Activated CD4-positive, alpha-beta memory T cell treated with anti-CD3 and anti-CD28 coated beads for 36 hours (primary cell): ENCODE data around the gene ROR2. TPM values are rescaled to one million over a fixed set of nuclear protein-coding genes. Genes with fewer than 3 reads are reported as not detected.

Experiments used
- CTCF ChIA-PET: fragments of 350-600 bp; sonication (Branson Sonifier 250); formaldehyde crosslinking; loops from one replicate; lab custom pipeline; 2021; ENCODE audit warnings: antibody characterized with exemption, inconsistent platforms; lab: Charles Lee
- POLR2A ChIA-PET: fragments of 350-600 bp; sonication (Branson Sonifier 250); formaldehyde crosslinking; loops from one replicate; lab custom pipeline; 2021; ENCODE audit warnings: antibody characterized with exemption; lab: Charles Lee
- DNase-seq: peaks from one replicate; pipeline ENCODE4 v3.0.0-alpha.2; 2020
- H3K27ac Mint-ChIP-seq: one replicate; pipeline ENCODE4 v1.8.0; 2021; ENCODE audit warnings: mixed read lengths
- H3K27me3 Mint-ChIP-seq: one replicate; pipeline ENCODE4 v1.8.0; 2021; ENCODE audit warnings: mixed read lengths
- H3K36me3 Mint-ChIP-seq: one replicate; pipeline ENCODE4 v1.8.0; 2021; ENCODE audit warnings: mixed read lengths
- H3K4me1 Mint-ChIP-seq: one replicate; pipeline ENCODE4 v1.8.0; 2021; ENCODE audit warnings: low read depth, mixed read lengths
- H3K4me3 Mint-ChIP-seq: one replicate; pipeline ENCODE4 v1.8.0; 2021; ENCODE audit warnings: mild to moderate bottlenecking, mixed read lengths
- H3K9me3 Mint-ChIP-seq: one replicate; pipeline ENCODE4 v1.8.0; 2021; ENCODE audit warnings: mixed read lengths
- intact Hi-C: fragments of 100-400 bp; cut with micrococcal nuclease; formaldehyde crosslinking; loops from one replicate; pipeline ENCODE4 v1.15.1; 2023
- total RNA-seq, 2 experiments: library from RNA; stranded (reverse); gene quantifications; one replicate each; pipeline ENCODE4 v1.2.3, GENCODE V29; 2021

Gene ROR2
- total RNA-seq, 2 experiments from 2014 or later: 0.05 to 0.31 TPM

DNA sequence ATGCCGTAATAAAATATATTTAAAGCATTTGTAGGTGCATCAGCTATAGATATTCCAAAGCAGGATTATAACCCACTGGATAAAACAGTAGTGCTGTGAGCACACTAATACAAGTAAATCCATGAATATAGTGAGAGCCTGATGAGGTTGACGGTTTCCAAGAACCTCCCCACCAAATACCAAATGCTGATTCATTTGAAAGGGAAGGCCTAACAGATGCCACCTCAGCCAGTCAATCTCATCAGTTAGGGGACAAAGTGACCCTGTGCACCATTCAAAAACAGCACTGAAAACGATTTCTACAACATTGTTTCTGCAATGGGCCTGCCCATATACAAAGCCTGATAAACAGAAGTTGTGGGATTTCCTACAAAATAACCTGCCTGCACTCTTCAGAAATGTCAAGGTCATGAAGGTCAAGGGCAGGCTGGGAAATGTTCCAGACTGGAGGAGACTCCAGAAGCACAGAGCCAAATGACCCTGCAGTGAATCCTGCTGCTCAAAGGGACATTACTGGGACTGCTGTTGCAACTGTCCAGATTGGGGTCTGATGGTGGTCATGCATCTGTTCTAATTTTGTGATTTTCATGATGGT, 69.6 kb downstream of the ROR2 start:
- no peaks in the 10 kb centered on the region for H3K4me1 Mint-ChIP-seq
- intact Hi-C loops: no loop called here
- no peaks in the 10 kb centered on the region for H3K9me3 Mint-ChIP-seq
- H3K36me3 Mint-ChIP-seq: no peaks in the 10 kb centered on the region
- ChIA-PET CTCF (no interaction called here), POLR2A (no interaction called here)
- peaks cover 4% of the 10 kb centered on the region for H3K27me3 Mint-ChIP-seq
- H3K27ac Mint-ChIP-seq: no peak overlapping the region
- H3K4me3 Mint-ChIP-seq: no peak overlapping the region
- DNase-seq: no peak

DNA sequence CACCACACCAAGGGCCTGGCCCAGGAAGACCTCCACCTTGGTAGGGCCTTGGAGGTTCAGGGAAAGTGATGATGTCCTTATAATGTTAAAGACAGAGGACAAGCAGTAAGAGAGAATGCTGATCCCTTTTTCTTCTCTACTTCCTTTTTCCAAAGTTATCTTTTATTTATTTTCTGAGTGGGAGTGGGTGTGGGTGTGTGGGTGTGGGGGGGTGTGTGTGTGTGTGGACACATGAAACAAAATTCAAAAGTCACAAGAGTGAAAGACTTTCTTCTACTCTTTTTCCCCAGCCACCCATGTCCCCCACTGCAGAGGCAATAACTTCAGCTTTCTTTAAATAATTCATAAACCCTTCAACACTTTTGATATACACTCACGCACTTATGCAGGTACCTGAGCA, 70.8 kb downstream of the ROR2 start:
- no peak for DNase-seq
- no peaks in the 10 kb centered on the region for H3K4me1 Mint-ChIP-seq
- intact Hi-C loops: no loop called here
- no peak overlapping the region for H3K27ac Mint-ChIP-seq
- peaks cover 4% of the 10 kb centered on the region for H3K27me3 Mint-ChIP-seq
- H3K36me3 Mint-ChIP-seq: no peaks in the 10 kb centered on the region
- CTCF ChIA-PET: no interaction called here
- no peaks in the 10 kb centered on the region for H3K9me3 Mint-ChIP-seq
- H3K4me3 Mint-ChIP-seq: no peak overlapping the region
- POLR2A ChIA-PET: no interaction called here

DNA sequence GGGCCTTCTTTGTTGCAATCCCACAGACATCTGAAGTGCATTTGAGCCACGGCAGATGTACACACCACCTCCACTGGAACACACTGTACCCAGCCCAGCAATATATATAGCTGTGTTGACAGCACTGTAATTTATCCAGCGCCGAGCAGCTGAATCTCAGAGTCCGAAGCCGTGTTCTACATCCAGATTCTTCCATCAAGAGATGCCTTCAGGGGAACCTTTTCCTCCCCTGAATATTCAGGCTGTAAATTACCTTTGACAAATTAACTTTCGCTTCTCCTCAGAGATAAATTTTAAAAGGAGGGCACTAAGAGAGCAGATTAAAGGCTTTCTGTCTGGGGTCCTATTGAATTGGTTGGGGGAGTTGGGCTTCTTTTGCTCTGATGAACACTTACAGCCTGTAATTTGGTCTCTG, 76.4 kb downstream of the ROR2 start:
- Mint-ChIP-seq H3K9me3 (no peaks in the 10 kb centered on the region), H3K27ac (no peak overlapping the region), H3K4me3 (no peak overlapping the region), H3K4me1 (no peaks in the 10 kb centered on the region), H3K27me3 (peaks cover 7% of the 10 kb centered on the region), H3K36me3 (no peaks in the 10 kb centered on the region)
- no peak for DNase-seq
- ChIA-PET POLR2A (no interaction called here), CTCF (no interaction called here)
- intact Hi-C loops: no loop called here

- H3K36me3 Mint-ChIP-seq: no peaks in the 10 kb centered on the region
- H3K27me3 Mint-ChIP-seq: peaks cover 12% of the 10 kb centered on the region
- intact Hi-C loops: no loop called here
- H3K27ac Mint-ChIP-seq: no peak overlapping the region
- no peak overlapping the region for H3K4me3 Mint-ChIP-seq
- H3K9me3 Mint-ChIP-seq: no peaks in the 10 kb centered on the region
- POLR2A ChIA-PET: no interaction called here
- H3K4me1 Mint-ChIP-seq: no peaks in the 10 kb centered on the region
- no peak for DNase-seq
- CTCF ChIA-PET: no interaction called here
Observed at GRCh38 chr9:91868732-91869391, 81.2 kb downstream of the ROR2 start.

DNA sequence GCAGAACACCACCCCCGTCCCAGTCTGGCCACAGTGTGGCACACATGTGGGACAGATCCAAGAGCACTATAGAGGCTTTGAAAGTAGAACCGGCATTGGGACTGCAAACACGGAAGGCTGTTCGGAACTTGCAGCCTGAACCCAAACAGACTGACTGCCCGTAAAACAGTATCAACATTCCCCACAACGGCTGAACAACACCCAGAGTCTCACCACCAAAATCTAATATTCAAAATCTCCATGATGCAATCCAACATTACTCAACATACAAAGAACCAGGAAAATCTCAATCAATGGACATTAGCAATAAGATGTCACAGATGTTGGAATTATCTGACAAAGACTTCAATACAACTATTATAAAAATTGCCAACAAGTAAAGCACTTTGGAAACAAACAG, 82.3 kb downstream of the ROR2 start:
- Mint-ChIP-seq H3K27ac (no peak overlapping the region), H3K9me3 (no peaks in the 10 kb centered on the region), H3K4me1 (no peaks in the 10 kb centered on the region), H3K4me3 (no peak overlapping the region), H3K27me3 (peaks cover 12% of the 10 kb centered on the region), H3K36me3 (no peaks in the 10 kb centered on the region)
- CTCF ChIA-PET: no interaction called here
- DNase-seq: no peak
- POLR2A ChIA-PET: no interaction called here
- intact Hi-C loops: no loop called here

DNA sequence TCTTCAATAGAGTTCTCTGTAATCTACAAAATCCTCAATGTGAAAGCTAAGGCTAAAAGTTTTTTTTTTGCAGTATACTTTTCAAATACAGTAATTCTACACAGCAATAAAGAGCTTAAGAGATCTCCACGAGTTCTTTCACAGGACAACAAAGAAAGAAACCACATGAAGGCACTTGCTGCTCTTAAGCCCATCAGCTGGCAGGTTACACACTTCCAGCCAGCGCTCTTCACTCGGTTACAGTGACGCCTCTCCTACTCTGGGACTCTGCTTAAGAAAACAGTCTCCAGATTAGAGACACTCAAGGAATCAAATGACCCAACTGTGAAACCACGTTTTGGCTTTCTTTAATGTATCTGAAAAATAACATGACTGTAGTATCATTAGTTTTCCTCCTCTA, 85.0 kb downstream of the ROR2 start:
- Mint-ChIP-seq H3K27ac (no peak overlapping the region), H3K9me3 (no peaks in the 10 kb centered on the region), H3K27me3 (peaks cover 10% of the 10 kb centered on the region), H3K4me3 (no peak overlapping the region), H3K4me1 (no peaks in the 10 kb centered on the region), H3K36me3 (no peaks in the 10 kb centered on the region)
- ChIA-PET CTCF (no interaction called here), POLR2A (no interaction called here)
- intact Hi-C loops: no loop called here
- DNase-seq: no peak

DNA sequence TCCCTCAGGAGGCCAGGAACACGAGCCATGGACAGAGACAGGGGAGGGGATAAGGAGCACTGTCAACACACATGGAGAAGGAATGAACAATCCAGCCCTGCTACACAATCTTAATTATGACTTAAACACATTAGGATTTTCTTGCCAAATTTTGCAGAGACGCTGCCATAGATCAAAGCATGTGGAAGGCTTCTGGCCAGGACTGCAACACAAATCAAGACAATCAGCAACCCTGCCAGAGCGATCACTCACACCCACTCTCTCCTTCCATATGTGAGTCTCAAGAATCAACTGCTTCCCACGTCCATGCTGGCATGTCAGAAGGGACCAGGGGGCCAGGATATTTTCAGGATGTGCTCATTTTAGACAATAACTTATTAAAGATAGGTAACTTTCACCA, 85.6 kb downstream of the ROR2 start:
- DNase-seq: no peak
- Mint-ChIP-seq H3K9me3 (no peaks in the 10 kb centered on the region), H3K27ac (no peak overlapping the region), H3K4me1 (no peaks in the 10 kb centered on the region), H3K36me3 (no peaks in the 10 kb centered on the region), H3K27me3 (peaks cover 10% of the 10 kb centered on the region), H3K4me3 (no peak overlapping the region)
- ChIA-PET CTCF (no interaction called here), POLR2A (no interaction called here)
- intact Hi-C loops: no loop called here

GRCh38 chr9:91863469-91863868, 86.6 kb downstream of the ROR2 start:
- H3K9me3 Mint-ChIP-seq: no peaks in the 10 kb centered on the region
- no peaks in the 10 kb centered on the region for H3K36me3 Mint-ChIP-seq

DNA sequence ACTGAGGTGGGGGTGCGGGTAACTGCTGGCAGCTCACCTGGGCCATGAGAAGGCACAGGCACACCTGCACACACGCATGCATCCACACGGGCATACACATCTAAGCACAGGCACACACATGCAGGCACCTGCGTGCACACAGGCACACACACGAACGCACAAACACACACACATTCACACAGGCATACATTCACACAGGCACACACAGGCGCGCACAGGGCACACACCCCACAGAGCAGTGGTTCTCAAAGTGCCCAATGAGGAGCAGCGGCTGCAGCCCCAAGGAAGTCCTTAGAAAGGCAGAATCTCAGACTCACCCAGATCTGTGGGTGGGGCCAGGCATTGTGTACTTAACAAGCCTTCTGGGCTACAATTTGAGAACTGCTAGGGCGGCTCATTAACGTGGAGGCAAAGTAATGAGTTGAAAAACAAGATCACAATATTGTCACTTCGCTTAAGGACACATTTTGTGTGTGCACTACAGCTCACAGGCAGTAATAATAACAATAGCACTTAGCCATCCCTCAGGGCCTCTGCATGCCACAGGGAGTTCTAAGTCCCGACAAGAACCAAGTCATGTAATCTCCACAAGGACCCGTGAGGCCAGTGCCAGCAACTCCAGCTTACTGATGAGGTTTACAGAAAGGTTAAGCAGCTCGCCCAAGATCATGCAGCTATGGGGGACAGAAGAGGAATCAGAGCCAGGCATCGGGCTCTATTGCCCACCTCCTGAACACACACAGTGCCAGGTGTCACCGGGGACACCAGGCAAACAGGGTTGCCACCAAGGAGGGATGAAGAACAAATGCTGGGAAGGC, 91.6 kb downstream of the ROR2 start:
- Mint-ChIP-seq H3K9me3 (no peaks in the 10 kb centered on the region), H3K27me3 (peaks cover 1% of the 10 kb centered on the region), H3K36me3 (no peaks in the 10 kb centered on the region), H3K4me3 (no peak overlapping the region), H3K4me1 (no peaks in the 10 kb centered on the region), H3K27ac (no peak overlapping the region)
- ChIA-PET CTCF (no interaction called here), POLR2A (no interaction called here)
- intact Hi-C loops: no loop called here
- no peak for DNase-seq

More at GRCh38 chr9:91863469-91863868, 86.6 kb downstream of the ROR2 start:
- DNase-seq: no peak
- intact Hi-C loops: no loop called here
- ChIA-PET CTCF (no interaction called here), POLR2A (no interaction called here)
- no peak overlapping the region for H3K27ac Mint-ChIP-seq
- H3K4me3 Mint-ChIP-seq: no peak overlapping the region
- no peaks in the 10 kb centered on the region for H3K4me1 Mint-ChIP-seq
- peaks cover 8% of the 10 kb centered on the region for H3K27me3 Mint-ChIP-seq

GRCh38 chr9:91857291-91858212, 92.5 kb downstream of the ROR2 start:
- no peak overlapping the region for H3K27ac Mint-ChIP-seq

DNA sequence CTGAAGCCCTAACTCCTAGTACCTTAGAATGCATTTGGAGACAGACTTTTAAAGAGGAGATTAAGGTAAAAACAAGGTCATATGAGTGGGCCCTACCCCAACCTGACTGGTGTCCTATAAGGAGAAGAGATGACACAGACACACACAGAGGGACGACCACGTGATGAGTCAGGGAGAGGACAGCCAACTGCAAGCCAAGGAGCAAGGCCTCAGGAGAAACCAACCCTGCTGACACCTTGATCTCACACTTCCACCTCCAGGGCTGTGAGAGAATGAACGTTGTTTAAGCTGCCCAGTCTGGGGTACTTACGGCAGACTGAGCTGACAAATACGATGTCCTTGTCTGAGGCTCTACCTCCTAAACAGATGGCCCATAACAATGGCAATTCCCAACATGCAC, 93.6 kb downstream of the ROR2 start:
- Mint-ChIP-seq H3K27me3 (peaks cover 1% of the 10 kb centered on the region), H3K4me1 (no peaks in the 10 kb centered on the region), H3K9me3 (no peaks in the 10 kb centered on the region), H3K4me3 (no peak overlapping the region), H3K27ac (no peak overlapping the region), H3K36me3 (no peaks in the 10 kb centered on the region)
- DNase-seq: peak; percentile 32
- ChIA-PET CTCF (no interaction called here), POLR2A (no interaction called here)
- intact Hi-C loops: no loop called here

More at GRCh38 chr9:91857291-91858212, 92.5 kb downstream of the ROR2 start:
- no peaks in the 10 kb centered on the region for H3K4me1 Mint-ChIP-seq
- POLR2A ChIA-PET: no interaction called here
- CTCF ChIA-PET: no interaction called here
- no peak for DNase-seq
- H3K27me3 Mint-ChIP-seq: peaks cover 1% of the 10 kb centered on the region
- no peaks in the 10 kb centered on the region for H3K36me3 Mint-ChIP-seq
- intact Hi-C loops: no loop called here
- H3K4me3 Mint-ChIP-seq: no peak overlapping the region
- H3K9me3 Mint-ChIP-seq: no peaks in the 10 kb centered on the region

GRCh38 chr9:91855196-91855595, 94.8 kb downstream of the ROR2 start:
- H3K4me3 Mint-ChIP-seq: no peak overlapping the region
- ChIA-PET POLR2A (no interaction called here), CTCF (no interaction called here)
- H3K27ac Mint-ChIP-seq: no peak overlapping the region
- H3K4me1 Mint-ChIP-seq: no peaks in the 10 kb centered on the region
- H3K9me3 Mint-ChIP-seq: no peaks in the 10 kb centered on the region
- intact Hi-C loops: no loop called here
- no peak for DNase-seq
- peaks cover 1% of the 10 kb centered on the region for H3K27me3 Mint-ChIP-seq
- no peaks in the 10 kb centered on the region for H3K36me3 Mint-ChIP-seq
